Pancreas (tissue), 10 donors: ENCODE data around the gene VIM. TPM values are rescaled to one million over a fixed set of nuclear protein-coding genes. Genes with fewer than 3 reads are reported as not detected.

Experiments
- ATAC-seq, 4 donors: fragments of 200-7000 bp; cut with Tn5 transposase; one replicate each; pipeline versions ENCODE4 v1.8.0 to v1.9.1; 2020; ENCODE audit warnings: mild to moderate bottlenecking in 4 of 4, moderate library complexity in 4 of 4
- DNase-seq, 6 donors: peaks; one replicate each; pipeline ENCODE4 v3.0.0-alpha.2; 2020
- FAIRE-seq: peaks from 2 replicates; lab custom pipeline; 2012; peaks lifted over from hg19 to GRCh38; lab: Jason Lieb, UNC
- H3K27ac ChIP-seq, 4 donors: fragments of 200-600 bp; sonication (generic); 1 replicate in 3 of 4; 2 replicates in 1 of 4; pipeline versions ENCODE4 v1.5.0 to v1.8.0; 2020
- H3K27me3 ChIP-seq, 4 donors: fragments of 200-600 bp; one replicate each; pipeline ENCODE4 v1.8.0; 2021
- H3K36me3 ChIP-seq, 3 donors: fragments of 200-600 bp; sonication (generic) in 1 of 3; one replicate each; pipeline versions ENCODE4 v1.5.0 to v1.8.0; 2020 to 2021
- H3K4me1 ChIP-seq, 3 donors: fragments of 200-600 bp; one replicate each; pipeline ENCODE4 v1.8.0; 2021
- H3K4me3 ChIP-seq, 4 donors: fragments of 200-600 bp; sonication (generic) in 2 of 4; one replicate each; pipeline versions ENCODE4 v1.5.0 to v1.8.0; 2020 to 2021
- H3K9me3 ChIP-seq, 4 donors: fragments of 200-600 bp; one replicate each; pipeline ENCODE4 v1.8.0; 2021
- CTCF ChIP-seq, 4 donors: fragments of 200-600 bp; sonication (generic) in 3 of 4; IDR thresholded peaks; one replicate each; pipeline versions ENCODE4 v1.5.0 to v1.8.0; 2021; ENCODE audit warnings: antibody characterized with exemption in 4 of 4
- WGBS, 2 donors: extraction: QIAGEN DNeasy Blood & Tissue Kit; methylation state at CpG; one replicate each; pipeline ENCODE4 v1.1.7; 2013; 5-methylcytosine and 5-hydroxymethylcytosine counted together
- intact Hi-C, 3 donors: fragments of 100-400 bp; cut with DNase I; formaldehyde crosslinking; loops; one replicate each; pipeline versions ENCODE4 v1.11.1 to v1.14.2; 2022
- polyA plus RNA-seq, 2 donors: library from polyadenylated mRNA; stranded (reverse); fragments of 200-250 nt; gene quantifications; one replicate each; pipeline ENCODE4 v1.2.3, GENCODE V29; 2013
- total RNA-seq, 6 donors: library from RNA; stranded (reverse); fragmentation: NEBNext Ultra II Directional in 4 of 6; extraction: Animal tissue kit (Norgen Biotek cat#: 25700) in 4 of 6; gene quantifications; one replicate each; pipeline versions ENCODE4 v1.2.1 to v1.2.4, GENCODE V29; 2021 to 2023
- donor health status: healthy with polysubstance abuse.
- donor health status: DM: no; HTN: no; CAD: no; lungs with moderate emphysema.
- donor health status: DM: no; HTN: no; CAD: no.
- donor health status: control.
- donor health status: control.
- donor health status: Bipolar disorder and iron deficiency.
- donor health status: DM: yes; HTN: yes; CAD: no.
- donor health status: DM: no; HTN: no; CAD: no.
- donor health status: DM: no; HTN: no; CAD: no.
- donor health status: DM: yes; HTN: yes; CAD: no.

VIM gene
- total and polyA plus RNA-seq, 8 donors: 133 to 546 (median 163) TPM

- intact Hi-C loops: no loop called here
- no peak overlapping the region for H3K27ac ChIP-seq
- no peak overlapping the region for H3K4me3 ChIP-seq
- ATAC-seq (no peak), FAIRE-seq (no peak), DNase-seq (no peak)
- no peaks in the 10 kb centered on the region for H3K9me3 ChIP-seq
- H3K36me3 ChIP-seq: peaks cover 0 to 16% (median 8%) of the 10 kb centered on the region in 3 donors
- H3K4me1 ChIP-seq: no peaks in the 10 kb centered on the region
- no peaks in the 10 kb centered on the region for H3K27me3 ChIP-seq
- WGBS, 2 donors: 86 to 87% methylated on average over 6 of the region's 6 CpGs
- no peak for TF ChIP-seq CTCF (IDR thresholded peaks at IDR 0.05)
Observed at GRCh38 chr10:17239345-17240085, 11.5 kb downstream of the VIM start.

- 94 to 100% methylated on average over 2 of the region's 2 CpGs for WGBS, 2 donors
- no peak overlapping the region for H3K27ac ChIP-seq
- no peak for TF ChIP-seq CTCF (IDR thresholded peaks at IDR 0.05)
- intact Hi-C loops: no loop called here
- H3K4me1 ChIP-seq: no peaks in the 10 kb centered on the region
- FAIRE-seq: no peak
- peaks cover 0 to 12% (median 8%) of the 10 kb centered on the region in 3 donors for H3K36me3 ChIP-seq
- no peaks in the 10 kb centered on the region for H3K9me3 ChIP-seq
- DNase-seq: no peak
- no peaks in the 10 kb centered on the region for H3K27me3 ChIP-seq
- ATAC-seq: no peak
- H3K4me3 ChIP-seq: no peak overlapping the region
Observed at GRCh38 chr10:17240096-17240495, 12.1 kb downstream of the VIM start.

GRCh38 chr10:17240616-17241015 is 12.6 kb downstream of the VIM start:
- 92 to 94% methylated on average over 4 of the region's 4 CpGs for WGBS, 2 donors
- intact Hi-C loops: no loop called here
- Histone ChIP-seq H3K27ac (no peak overlapping the region), H3K4me1 (no peaks in the 10 kb centered on the region), H3K27me3 (no peaks in the 10 kb centered on the region), H3K36me3 (peaks cover 0 to 7% (median 5%) of the 10 kb centered on the region in 3 donors), H3K9me3 (no peaks in the 10 kb centered on the region), H3K4me3 (no peak overlapping the region)
- FAIRE-seq (no peak), DNase-seq (no peak), ATAC-seq (no peak)
- no peak for TF ChIP-seq CTCF (IDR thresholded peaks at IDR 0.05)

- Histone ChIP-seq H3K4me1 (no peaks in the 10 kb centered on the region), H3K27ac (no peak overlapping the region), H3K4me3 (no peak overlapping the region), H3K27me3 (no peaks in the 10 kb centered on the region), H3K36me3 (no peaks in the 10 kb centered on the region), H3K9me3 (no peaks in the 10 kb centered on the region)
- no peak for TF ChIP-seq CTCF (IDR thresholded peaks at IDR 0.05)
- no peak for DNase-seq
- intact Hi-C loops: no loop called here
- FAIRE-seq: no peak
- WGBS, 2 donors: 86 to 91% methylated on average over 5 of the region's 5 CpGs
- no peak for ATAC-seq
Observed at GRCh38 chr10:17241611-17242333, 13.7 kb downstream of the VIM start.
